Adrenal gland (tissue), 5 donors: ENCODE results near the gene ST8SIA3.

Experiments
- POLR2A ChIP-seq, 2 donors: fragments of 450-650 bp; IDR thresholded peaks; one replicate each; pipeline ENCODE4 v1.6.1; 2017; ENCODE audit warnings: antibody characterized with exemption in 2 of 2, mild to moderate bottlenecking in 2 of 2, moderate library complexity in 1 of 2
- TF ChIP-seq, protein P1 (sequence below), 6 experiments: fragments of 450-650 bp in 4 of 6; fragments of 200-600 bp in 2 of 6; sonication (generic) in 1 of 6; IDR thresholded peaks; 1 replicate in 5 of 6; 2 replicates in 1 of 6; pipeline versions ENCODE4 v1.5.1 to v1.8.0; 2016 to 2021; ENCODE audit warnings: antibody characterized with exemption in 6 of 6, mild to moderate bottlenecking in 2 of 6, moderate library complexity in 1 of 6
- donor health status: DM: no; HTN: no; CAD: no.

- TF ChIP-seq, protein P1, sequence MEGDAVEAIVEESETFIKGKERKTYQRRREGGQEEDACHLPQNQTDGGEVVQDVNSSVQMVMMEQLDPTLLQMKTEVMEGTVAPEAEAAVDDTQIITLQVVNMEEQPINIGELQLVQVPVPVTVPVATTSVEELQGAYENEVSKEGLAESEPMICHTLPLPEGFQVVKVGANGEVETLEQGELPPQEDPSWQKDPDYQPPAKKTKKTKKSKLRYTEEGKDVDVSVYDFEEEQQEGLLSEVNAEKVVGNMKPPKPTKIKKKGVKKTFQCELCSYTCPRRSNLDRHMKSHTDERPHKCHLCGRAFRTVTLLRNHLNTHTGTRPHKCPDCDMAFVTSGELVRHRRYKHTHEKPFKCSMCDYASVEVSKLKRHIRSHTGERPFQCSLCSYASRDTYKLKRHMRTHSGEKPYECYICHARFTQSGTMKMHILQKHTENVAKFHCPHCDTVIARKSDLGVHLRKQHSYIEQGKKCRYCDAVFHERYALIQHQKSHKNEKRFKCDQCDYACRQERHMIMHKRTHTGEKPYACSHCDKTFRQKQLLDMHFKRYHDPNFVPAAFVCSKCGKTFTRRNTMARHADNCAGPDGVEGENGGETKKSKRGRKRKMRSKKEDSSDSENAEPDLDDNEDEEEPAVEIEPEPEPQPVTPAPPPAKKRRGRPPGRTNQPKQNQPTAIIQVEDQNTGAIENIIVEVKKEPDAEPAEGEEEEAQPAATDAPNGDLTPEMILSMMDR (IDR thresholded peaks at IDR 0.05) = no peak
- TF ChIP-seq POLR2A (IDR thresholded peaks at IDR 0.05) = no peak
Measured at GRCh38 chr18:57397440-57398132, 45.2 kb downstream of the ST8SIA3 start.
